ENCODE measurements around the gene RNASE11.
A peak's percentile ranks its signal among the peaks of the same experiment; 100 is the strongest.

RNASE11 gene

DNA sequence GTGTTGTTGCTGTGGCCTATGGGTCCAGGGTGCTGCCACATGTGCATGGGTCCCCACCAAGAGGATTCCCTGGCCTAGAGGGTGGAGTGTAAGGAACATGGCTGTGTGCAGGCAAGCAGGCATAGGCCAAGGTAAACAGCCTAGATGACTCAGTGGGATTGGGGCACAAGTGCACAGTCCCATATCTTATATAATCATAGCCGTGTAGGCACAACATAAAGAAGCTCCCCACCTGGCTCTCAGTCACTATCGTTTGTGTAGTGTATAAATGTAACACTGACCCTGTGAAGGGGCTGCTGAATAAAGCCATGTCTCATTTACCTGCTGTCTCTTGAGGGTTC is 19.1 kb upstream of the RNASE11 start:
- no peak for DNase-seq (ENCODE audit: low read depth in 1 of 2, low spot score in 1 of 2)
- Histone ChIP-seq H3K27me3 (ENCODE audit: insufficient read depth, poor library complexity, severe bottlenecking) (no peaks in the 10 kb centered on the region), H3K27ac (replicated peaks) (no peak overlapping the region), H3K4me3 (replicated peaks; ENCODE audit: insufficient read depth, low read length) (no peak overlapping the region)
- TF ChIP-seq, protein P1, sequence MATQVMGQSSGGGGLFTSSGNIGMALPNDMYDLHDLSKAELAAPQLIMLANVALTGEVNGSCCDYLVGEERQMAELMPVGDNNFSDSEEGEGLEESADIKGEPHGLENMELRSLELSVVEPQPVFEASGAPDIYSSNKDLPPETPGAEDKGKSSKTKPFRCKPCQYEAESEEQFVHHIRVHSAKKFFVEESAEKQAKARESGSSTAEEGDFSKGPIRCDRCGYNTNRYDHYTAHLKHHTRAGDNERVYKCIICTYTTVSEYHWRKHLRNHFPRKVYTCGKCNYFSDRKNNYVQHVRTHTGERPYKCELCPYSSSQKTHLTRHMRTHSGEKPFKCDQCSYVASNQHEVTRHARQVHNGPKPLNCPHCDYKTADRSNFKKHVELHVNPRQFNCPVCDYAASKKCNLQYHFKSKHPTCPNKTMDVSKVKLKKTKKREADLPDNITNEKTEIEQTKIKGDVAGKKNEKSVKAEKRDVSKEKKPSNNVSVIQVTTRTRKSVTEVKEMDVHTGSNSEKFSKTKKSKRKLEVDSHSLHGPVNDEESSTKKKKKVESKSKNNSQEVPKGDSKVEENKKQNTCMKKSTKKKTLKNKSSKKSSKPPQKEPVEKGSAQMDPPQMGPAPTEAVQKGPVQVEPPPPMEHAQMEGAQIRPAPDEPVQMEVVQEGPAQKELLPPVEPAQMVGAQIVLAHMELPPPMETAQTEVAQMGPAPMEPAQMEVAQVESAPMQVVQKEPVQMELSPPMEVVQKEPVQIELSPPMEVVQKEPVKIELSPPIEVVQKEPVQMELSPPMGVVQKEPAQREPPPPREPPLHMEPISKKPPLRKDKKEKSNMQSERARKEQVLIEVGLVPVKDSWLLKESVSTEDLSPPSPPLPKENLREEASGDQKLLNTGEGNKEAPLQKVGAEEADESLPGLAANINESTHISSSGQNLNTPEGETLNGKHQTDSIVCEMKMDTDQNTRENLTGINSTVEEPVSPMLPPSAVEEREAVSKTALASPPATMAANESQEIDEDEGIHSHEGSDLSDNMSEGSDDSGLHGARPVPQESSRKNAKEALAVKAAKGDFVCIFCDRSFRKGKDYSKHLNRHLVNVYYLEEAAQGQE (IDR thresholded peaks at IDR 0.05; ENCODE audit: insufficient replicate concordance, low read depth): no peak
- TF ChIP-seq POLR2AphosphoS5 (IDR thresholded peaks at IDR 0.05; ENCODE audit: low read depth) (no peak), GABPA (IDR thresholded peaks at IDR 0.05; ENCODE audit: low read depth) (no peak), SPI1 (IDR thresholded peaks at IDR 0.05; ENCODE audit: borderline replicate concordance, low read depth) (no peak)
- TF ChIP-seq, protein P2, sequence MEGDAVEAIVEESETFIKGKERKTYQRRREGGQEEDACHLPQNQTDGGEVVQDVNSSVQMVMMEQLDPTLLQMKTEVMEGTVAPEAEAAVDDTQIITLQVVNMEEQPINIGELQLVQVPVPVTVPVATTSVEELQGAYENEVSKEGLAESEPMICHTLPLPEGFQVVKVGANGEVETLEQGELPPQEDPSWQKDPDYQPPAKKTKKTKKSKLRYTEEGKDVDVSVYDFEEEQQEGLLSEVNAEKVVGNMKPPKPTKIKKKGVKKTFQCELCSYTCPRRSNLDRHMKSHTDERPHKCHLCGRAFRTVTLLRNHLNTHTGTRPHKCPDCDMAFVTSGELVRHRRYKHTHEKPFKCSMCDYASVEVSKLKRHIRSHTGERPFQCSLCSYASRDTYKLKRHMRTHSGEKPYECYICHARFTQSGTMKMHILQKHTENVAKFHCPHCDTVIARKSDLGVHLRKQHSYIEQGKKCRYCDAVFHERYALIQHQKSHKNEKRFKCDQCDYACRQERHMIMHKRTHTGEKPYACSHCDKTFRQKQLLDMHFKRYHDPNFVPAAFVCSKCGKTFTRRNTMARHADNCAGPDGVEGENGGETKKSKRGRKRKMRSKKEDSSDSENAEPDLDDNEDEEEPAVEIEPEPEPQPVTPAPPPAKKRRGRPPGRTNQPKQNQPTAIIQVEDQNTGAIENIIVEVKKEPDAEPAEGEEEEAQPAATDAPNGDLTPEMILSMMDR (IDR thresholded peaks at IDR 0.05; ENCODE audit: insufficient read depth, low read length): no peak

DNA sequence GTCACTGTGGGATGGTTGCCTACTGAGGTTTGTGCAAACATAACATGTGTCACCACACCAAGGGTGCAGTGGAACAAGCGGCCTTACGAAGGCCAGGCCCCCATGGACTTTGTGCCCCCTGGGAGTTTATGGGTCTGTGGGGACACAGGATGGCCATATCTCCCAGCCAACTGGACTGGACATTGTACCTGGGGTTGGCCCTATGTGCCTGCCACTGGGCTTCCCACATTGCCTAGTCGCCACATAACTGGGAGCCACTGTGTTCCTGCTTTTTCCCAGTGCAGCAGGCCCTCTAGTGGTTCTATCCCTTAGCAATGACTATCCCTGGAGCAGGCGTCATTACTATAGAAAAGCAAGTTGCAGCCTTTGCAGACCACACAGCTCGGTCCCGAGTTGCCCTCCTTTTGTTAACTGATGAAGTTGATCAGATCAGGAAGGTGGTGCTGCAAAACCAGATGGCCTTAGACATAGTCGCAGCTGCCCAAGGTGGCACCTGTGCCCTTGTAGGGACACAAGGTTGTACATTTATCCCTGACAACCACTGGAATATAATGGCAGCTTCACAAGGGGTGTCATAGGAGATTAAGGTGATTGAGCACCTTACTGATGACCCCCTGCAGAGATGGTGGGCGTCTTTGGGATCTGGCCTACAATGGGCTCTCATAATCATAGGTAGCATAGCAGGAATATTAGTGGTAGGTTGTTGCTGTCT is 18.5 kb upstream of the RNASE11 start:
- Histone ChIP-seq H3K27ac (replicated peaks) (0 out of 2 replicates have a peak overlapping the region, but pooled peaks have one; percentile 16), H3K27me3 (ENCODE audit: insufficient read depth, poor library complexity, severe bottlenecking) (no peaks in the 10 kb centered on the region), H3K4me3 (replicated peaks; ENCODE audit: insufficient read depth, low read length) (no peak overlapping the region)
- TF ChIP-seq POLR2AphosphoS5 (IDR thresholded peaks at IDR 0.05; ENCODE audit: low read depth): no peak
- TF ChIP-seq, protein P2 (IDR thresholded peaks at IDR 0.05; ENCODE audit: insufficient read depth, low read length): peak; percentile 46
- DNase-seq (ENCODE audit: low read depth in 1 of 2, low spot score in 1 of 2): peak in 1 of 2 experiments; percentile 74

DNA sequence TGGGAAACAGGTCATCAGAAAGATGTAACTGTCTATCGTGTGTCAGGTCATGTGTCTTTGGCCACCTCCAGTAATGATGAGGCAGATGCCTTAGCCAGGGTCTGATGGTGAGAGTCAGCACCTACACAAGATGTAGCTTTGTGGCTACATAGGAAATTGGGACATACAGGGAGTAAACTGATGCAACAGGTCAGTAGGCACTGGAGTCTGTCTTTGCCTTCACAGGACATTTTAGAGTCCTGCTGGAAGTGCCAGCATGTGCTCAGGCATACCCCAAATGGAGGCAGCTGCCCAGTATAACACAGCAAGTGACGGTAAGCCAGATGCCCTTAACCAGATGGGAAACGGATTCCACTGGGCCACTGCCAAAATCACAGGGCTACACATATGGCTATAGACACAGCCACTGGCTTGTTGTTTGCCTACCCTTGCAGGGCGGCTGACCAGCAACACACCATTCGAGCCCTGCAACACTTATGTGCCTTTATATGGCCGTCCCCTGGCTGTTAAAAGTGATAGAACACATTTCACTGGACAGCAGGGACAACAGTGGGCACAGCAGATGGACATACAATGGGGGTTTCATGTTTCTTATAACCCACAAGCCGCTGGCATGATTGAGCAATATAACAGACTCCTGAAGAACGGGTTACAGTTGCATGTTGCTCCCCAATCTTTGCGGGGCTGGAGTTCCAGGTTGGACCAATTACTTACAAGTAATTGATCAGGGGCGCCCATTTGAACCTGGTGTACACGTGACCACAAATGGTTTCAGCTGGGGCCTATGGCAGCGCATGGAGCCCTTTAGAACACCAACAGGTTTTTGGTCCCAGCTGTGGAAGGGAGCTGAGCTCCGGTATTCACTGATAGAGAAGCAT is 16.3 kb upstream of the RNASE11 start:
- H3K27ac ChIP-seq (replicated peaks): peak overlapping the region; percentile 17; the same call in 1 of the 2 replicates
- peak; percentile 15 to 39 for DNase-seq (ENCODE audit: low read depth in 1 of 2, low spot score in 1 of 2)
- H3K27me3 ChIP-seq (ENCODE audit: insufficient read depth, poor library complexity, severe bottlenecking): no peaks in the 10 kb centered on the region
- TF ChIP-seq GABPA (IDR thresholded peaks at IDR 0.05; ENCODE audit: low read depth) (no peak), POLR2AphosphoS5 (IDR thresholded peaks at IDR 0.05; ENCODE audit: low read depth) (no peak), SPI1 (IDR thresholded peaks at IDR 0.05; ENCODE audit: borderline replicate concordance, low read depth) (no peak)
- TF ChIP-seq, protein P2 (IDR thresholded peaks at IDR 0.05; ENCODE audit: insufficient read depth, low read length): no peak
- TF ChIP-seq, protein P1 (IDR thresholded peaks at IDR 0.05; ENCODE audit: insufficient replicate concordance, low read depth): no peak
- no peak overlapping the region for H3K4me3 ChIP-seq (replicated peaks; ENCODE audit: insufficient read depth, low read length)

Data from HL-60 (cell line).